ENCODE results near the gene LRP6. TPM values are rescaled to one million over a fixed set of nuclear protein-coding genes. Genes with fewer than 3 reads are reported as not detected.
A peak's percentile ranks its signal among the peaks of the same experiment; 100 is the strongest.

The LRP6 gene
- total and polyA plus RNA-seq, 4 donors, result 14.7 to 76.8 (median 23.2) TPM

DNA sequence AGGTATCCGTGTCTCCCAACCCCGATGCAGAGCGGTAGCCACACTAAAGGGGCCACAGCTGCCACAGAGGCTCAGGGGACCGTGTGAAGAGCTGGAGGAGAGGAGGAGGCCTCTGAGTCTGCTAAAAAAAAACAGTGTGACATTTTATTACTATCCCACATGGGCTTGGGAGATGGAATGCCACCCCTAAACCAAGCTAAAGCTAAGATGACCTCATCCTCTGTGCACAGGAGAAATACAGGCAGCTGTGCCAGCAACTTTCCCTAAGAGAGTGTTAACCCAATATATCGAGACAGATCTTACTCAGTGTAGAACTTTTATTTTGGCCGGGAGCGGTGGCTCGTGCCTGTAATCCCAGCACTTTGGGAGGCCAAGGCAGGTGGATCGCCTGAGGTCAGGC lies 178.1 kb downstream of the LRP6 start:
- no peaks in the 10 kb centered on the region for H3K36me3 ChIP-seq (ENCODE audit: control insufficient read depth in 4 of 4, insufficient read depth in 3 of 4, low read depth in 1 of 4, low read length in 3 of 4)
- H3K4me3 ChIP-seq (ENCODE audit: low read depth in 1 of 3, low read length in 3 of 3), result no peak overlapping the region
- no peak overlapping the region for H3K9ac ChIP-seq (ENCODE audit: low read depth in 1 of 2, low read length in 2 of 2)
- H3K9me3 ChIP-seq (ENCODE audit: control insufficient read depth in 4 of 4, low read length in 3 of 4), result no peaks in the 10 kb centered on the region
- TF ChIP-seq HNF4G (IDR thresholded peaks at IDR 0.05), result no peak
- no peak for TF ChIP-seq JUND (IDR thresholded peaks at IDR 0.05)
- TF ChIP-seq, protein P1, sequence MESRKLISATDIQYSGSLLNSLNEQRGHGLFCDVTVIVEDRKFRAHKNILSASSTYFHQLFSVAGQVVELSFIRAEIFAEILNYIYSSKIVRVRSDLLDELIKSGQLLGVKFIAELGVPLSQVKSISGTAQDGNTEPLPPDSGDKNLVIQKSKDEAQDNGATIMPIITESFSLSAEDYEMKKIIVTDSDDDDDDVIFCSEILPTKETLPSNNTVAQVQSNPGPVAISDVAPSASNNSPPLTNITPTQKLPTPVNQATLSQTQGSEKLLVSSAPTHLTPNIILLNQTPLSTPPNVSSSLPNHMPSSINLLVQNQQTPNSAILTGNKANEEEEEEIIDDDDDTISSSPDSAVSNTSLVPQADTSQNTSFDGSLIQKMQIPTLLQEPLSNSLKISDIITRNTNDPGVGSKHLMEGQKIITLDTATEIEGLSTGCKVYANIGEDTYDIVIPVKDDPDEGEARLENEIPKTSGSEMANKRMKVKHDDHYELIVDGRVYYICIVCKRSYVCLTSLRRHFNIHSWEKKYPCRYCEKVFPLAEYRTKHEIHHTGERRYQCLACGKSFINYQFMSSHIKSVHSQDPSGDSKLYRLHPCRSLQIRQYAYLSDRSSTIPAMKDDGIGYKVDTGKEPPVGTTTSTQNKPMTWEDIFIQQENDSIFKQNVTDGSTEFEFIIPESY (IDR thresholded peaks at IDR 0.05), result no peak
- TF ChIP-seq EGR1 (IDR thresholded peaks at IDR 0.05; ENCODE audit: low read depth in 2 of 2), result no peak
- no peak for TF ChIP-seq TAF1 (conservative IDR thresholded peaks at IDR 0.05)
- TF ChIP-seq, protein P2, sequence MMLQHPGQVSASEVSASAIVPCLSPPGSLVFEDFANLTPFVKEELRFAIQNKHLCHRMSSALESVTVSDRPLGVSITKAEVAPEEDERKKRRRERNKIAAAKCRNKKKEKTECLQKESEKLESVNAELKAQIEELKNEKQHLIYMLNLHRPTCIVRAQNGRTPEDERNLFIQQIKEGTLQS (IDR thresholded peaks at IDR 0.05), result no peak
- TF ChIP-seq, protein P3, sequence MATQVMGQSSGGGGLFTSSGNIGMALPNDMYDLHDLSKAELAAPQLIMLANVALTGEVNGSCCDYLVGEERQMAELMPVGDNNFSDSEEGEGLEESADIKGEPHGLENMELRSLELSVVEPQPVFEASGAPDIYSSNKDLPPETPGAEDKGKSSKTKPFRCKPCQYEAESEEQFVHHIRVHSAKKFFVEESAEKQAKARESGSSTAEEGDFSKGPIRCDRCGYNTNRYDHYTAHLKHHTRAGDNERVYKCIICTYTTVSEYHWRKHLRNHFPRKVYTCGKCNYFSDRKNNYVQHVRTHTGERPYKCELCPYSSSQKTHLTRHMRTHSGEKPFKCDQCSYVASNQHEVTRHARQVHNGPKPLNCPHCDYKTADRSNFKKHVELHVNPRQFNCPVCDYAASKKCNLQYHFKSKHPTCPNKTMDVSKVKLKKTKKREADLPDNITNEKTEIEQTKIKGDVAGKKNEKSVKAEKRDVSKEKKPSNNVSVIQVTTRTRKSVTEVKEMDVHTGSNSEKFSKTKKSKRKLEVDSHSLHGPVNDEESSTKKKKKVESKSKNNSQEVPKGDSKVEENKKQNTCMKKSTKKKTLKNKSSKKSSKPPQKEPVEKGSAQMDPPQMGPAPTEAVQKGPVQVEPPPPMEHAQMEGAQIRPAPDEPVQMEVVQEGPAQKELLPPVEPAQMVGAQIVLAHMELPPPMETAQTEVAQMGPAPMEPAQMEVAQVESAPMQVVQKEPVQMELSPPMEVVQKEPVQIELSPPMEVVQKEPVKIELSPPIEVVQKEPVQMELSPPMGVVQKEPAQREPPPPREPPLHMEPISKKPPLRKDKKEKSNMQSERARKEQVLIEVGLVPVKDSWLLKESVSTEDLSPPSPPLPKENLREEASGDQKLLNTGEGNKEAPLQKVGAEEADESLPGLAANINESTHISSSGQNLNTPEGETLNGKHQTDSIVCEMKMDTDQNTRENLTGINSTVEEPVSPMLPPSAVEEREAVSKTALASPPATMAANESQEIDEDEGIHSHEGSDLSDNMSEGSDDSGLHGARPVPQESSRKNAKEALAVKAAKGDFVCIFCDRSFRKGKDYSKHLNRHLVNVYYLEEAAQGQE (IDR thresholded peaks at IDR 0.05), result no peak
- TF ChIP-seq MAX (IDR thresholded peaks at IDR 0.05), result no peak
- TF ChIP-seq RAD21 (IDR thresholded peaks at IDR 0.05), result no peak
- no peak for TF ChIP-seq CTCF (IDR thresholded peaks at IDR 0.05; ENCODE audit: low read depth, low read length, missing input control)
- TF ChIP-seq HNF4A (conservative IDR thresholded peaks at IDR 0.05), result no peak
- no peak for TF ChIP-seq YY1 (IDR thresholded peaks at IDR 0.05)
- no peak for TF ChIP-seq NR2F2 (IDR thresholded peaks at IDR 0.05)
- TF ChIP-seq RXRA (IDR thresholded peaks at IDR 0.05), result no peak
- no peak for TF ChIP-seq GABPA (IDR thresholded peaks at IDR 0.05 in 1 of 2, conservative IDR thresholded peaks at IDR 0.05 in 1 of 2)
- TF ChIP-seq FOXA1 (IDR thresholded peaks at IDR 0.05), result no peak
- TF ChIP-seq FOXA2 (IDR thresholded peaks at IDR 0.05), result no peak
- no peak overlapping the region for H3K27ac ChIP-seq (ENCODE audit: low read depth in 1 of 2, low read length in 2 of 2)
- WGBS, result 86% methylated on average over 9 of the region's 9 CpGs
- no peaks in the 10 kb centered on the region for H3K4me1 ChIP-seq (ENCODE audit: control insufficient read depth in 4 of 4, insufficient read depth in 4 of 4, low read length in 3 of 4)
- DNase-seq (ENCODE audit: low spot score), result no peak
- no peaks in the 10 kb centered on the region for H3K27me3 ChIP-seq (ENCODE audit: control insufficient read depth in 4 of 4, insufficient read depth in 4 of 4, low read length in 3 of 4)

GRCh38 chr12:12088147-12088546 lies 178.7 kb downstream of the LRP6 start:
- H3K4me3 ChIP-seq (ENCODE audit: low read depth in 1 of 3, low read length in 3 of 3), result no peak overlapping the region
- no peaks in the 10 kb centered on the region for H3K36me3 ChIP-seq (ENCODE audit: control insufficient read depth in 4 of 4, insufficient read depth in 3 of 4, low read depth in 1 of 4, low read length in 3 of 4)
- no peak for DNase-seq (ENCODE audit: low spot score)
- H3K9me3 ChIP-seq (ENCODE audit: control insufficient read depth in 4 of 4, low read length in 3 of 4), result no peaks in the 10 kb centered on the region
- no peaks in the 10 kb centered on the region for H3K4me1 ChIP-seq (ENCODE audit: control insufficient read depth in 4 of 4, insufficient read depth in 4 of 4, low read length in 3 of 4)
- H3K27ac ChIP-seq (ENCODE audit: low read depth in 1 of 2, low read length in 2 of 2), result no peak overlapping the region
- 40% methylated on average over 10 of the region's 10 CpGs for WGBS
- no peaks in the 10 kb centered on the region for H3K27me3 ChIP-seq (ENCODE audit: control insufficient read depth in 4 of 4, insufficient read depth in 4 of 4, low read length in 3 of 4)
- no peak overlapping the region for H3K9ac ChIP-seq (ENCODE audit: low read depth in 1 of 2, low read length in 2 of 2)
- TF ChIP-seq EGR1 (IDR thresholded peaks at IDR 0.05; ENCODE audit: low read depth in 2 of 2) (peak in 1 of 2 donors; percentile 77), MAX (IDR thresholded peaks at IDR 0.05) (peak; percentile 99), SP1 (IDR thresholded peaks at IDR 0.05) (peak; percentile 57), JUND (IDR thresholded peaks at IDR 0.05) (no peak), TAF1 (conservative IDR thresholded peaks at IDR 0.05) (no peak), RXRA (IDR thresholded peaks at IDR 0.05) (peak; percentile 25 to 88), FOXA2 (IDR thresholded peaks at IDR 0.05) (peak; percentile 87), FOXA1 (IDR thresholded peaks at IDR 0.05) (peak; percentile 15), YY1 (IDR thresholded peaks at IDR 0.05) (peak; percentile 98), RAD21 (IDR thresholded peaks at IDR 0.05) (peak in 1 of 2 donors; percentile 46)
- TF ChIP-seq, protein P1 (IDR thresholded peaks at IDR 0.05), result peak; percentile 87
- TF ChIP-seq, protein P3 (IDR thresholded peaks at IDR 0.05), result peak; percentile 94
